OCI-LY1 (cell line): ENCODE results near the gene RBM44.

Experiments used
- H2AFZ ChIP-seq: fragments of 200-600 bp; sonication (generic), shearing (Covaris generic); 2 replicates; pipeline ENCODE4 v1.6.0; 2014; ENCODE audit warnings: antibody characterized with exemption, mild to moderate bottlenecking, low read length
- H3F3A ChIP-seq: fragments of 200-600 bp; sonication (generic), shearing (Covaris generic); 2 replicates; pipeline ENCODE4 v1.6.0; 2014; ENCODE audit warnings: mild to moderate bottlenecking, antibody characterized with exemption, low read length, moderate library complexity; ENCODE audit not compliant: insufficient read depth
- H3K27ac ChIP-seq: fragments of 200-600 bp; sonication (generic); 2 replicates; pipeline ENCODE4 v1.5.1; 2014; ENCODE audit warnings: low read length, mixed run types, mild to moderate bottlenecking, low read depth; ENCODE audit not compliant: poor library complexity, severe bottlenecking
- H3K27me3 ChIP-seq: fragments of 200-600 bp; sonication (generic); 2 replicates; pipeline ENCODE4 v1.6.0; 2014; ENCODE audit warnings: antibody characterized with exemption, mild to moderate bottlenecking, low read length, moderate library complexity; ENCODE audit not compliant: insufficient read depth
- H3K36me3 ChIP-seq: fragments of 200-600 bp; sonication (generic); 2 replicates; pipeline ENCODE4 v1.6.1; 2014; ENCODE audit warnings: mild to moderate bottlenecking, antibody characterized with exemption, low read length, moderate library complexity, mixed read lengths; ENCODE audit not compliant: insufficient read depth
- H3K4me1 ChIP-seq: fragments of 200-600 bp; sonication (generic); 2 replicates; pipeline ENCODE4 v1.5.1; 2014; ENCODE audit warnings: mild to moderate bottlenecking, low read length, moderate library complexity; ENCODE audit not compliant: insufficient read depth, severe bottlenecking
- H3K4me2 ChIP-seq: fragments of 200-600 bp; sonication (generic), shearing (Covaris generic); 2 replicates; pipeline ENCODE4 v1.6.1; 2014; ENCODE audit warnings: low read length
- H3K4me3 ChIP-seq: fragments of 200-600 bp; sonication (generic); 2 replicates; pipeline ENCODE4 v1.5.1; 2014; ENCODE audit warnings: low read length, low read depth, mild to moderate bottlenecking, mixed read lengths; ENCODE audit not compliant: poor library complexity, severe bottlenecking
- H3K79me2 ChIP-seq: fragments of 200-600 bp; shearing (Covaris generic); 2 replicates; pipeline ENCODE4 v1.6.1; 2016; ENCODE audit warnings: mixed run types, low read length, mixed read lengths; ENCODE audit not compliant: insufficient read depth
- H3K9ac ChIP-seq: fragments of 200-600 bp; sonication (generic), shearing (Covaris generic); 2 replicates; pipeline ENCODE4 v1.6.1; 2014; ENCODE audit warnings: mild to moderate bottlenecking, low read length, mixed read lengths
- H3K9me2 ChIP-seq: fragments of 200-600 bp; sonication (generic), shearing (Covaris generic); 2 replicates; pipeline ENCODE4 v1.6.1; 2014; ENCODE audit warnings: low read depth, mild to moderate bottlenecking, low read length, mixed read lengths
- H3K9me3 ChIP-seq: fragments of 200-600 bp; shearing (Covaris generic); 2 replicates; pipeline ENCODE4 v1.6.1; 2014; ENCODE audit warnings: low read length, mixed read lengths
- H4K20me1 ChIP-seq: fragments of 200-600 bp; sonication (generic), shearing (Covaris generic); 2 replicates; pipeline ENCODE4 v1.6.0; 2016; ENCODE audit warnings: mild to moderate bottlenecking, low read length; ENCODE audit not compliant: insufficient read depth
- CTCF ChIP-seq: fragments of 200-600 bp; sonication (generic), shearing (Covaris generic); IDR thresholded peaks from 2 replicates; pipeline ENCODE4 v1.5.1; 2017; ENCODE audit warnings: mild to moderate bottlenecking, antibody characterized with exemption, low read length, moderate library complexity, mixed read lengths
- EZH2 ChIP-seq: fragments of 200-600 bp; sonication (generic), shearing (Covaris generic); IDR thresholded peaks from 2 replicates; pipeline ENCODE4 v1.8.0; 2017; ENCODE audit warnings: borderline replicate concordance, mixed run types, mild to moderate bottlenecking, antibody characterized with exemption, low read length, moderate library complexity, mixed read lengths

The RBM44 gene

GRCh38 chr2:237874585-237875161, 76.1 kb downstream of the RBM44 start:
- Histone ChIP-seq H3K4me1 (no peaks in the 10 kb centered on the region), H3K79me2 (no peaks in the 10 kb centered on the region), H3K27me3 (no peaks in the 10 kb centered on the region), H3K9ac (no peak overlapping the region), H3K4me2 (no peak overlapping the region), H3F3A (no peaks in the 10 kb centered on the region), H3K27ac (no peak overlapping the region), H3K36me3 (no peaks in the 10 kb centered on the region), H3K9me3 (no peaks in the 10 kb centered on the region), H3K4me3 (no peak overlapping the region), H4K20me1 (no peaks in the 10 kb centered on the region), H3K9me2 (no peaks in the 10 kb centered on the region), H2AFZ (no peak overlapping the region)
- TF ChIP-seq EZH2 (no peak), CTCF (no peak)

GRCh38 chr2:237875256-237876060, 76.9 kb downstream of the RBM44 start:
- no peak overlapping the region for H2AFZ ChIP-seq
- no peak overlapping the region for H3K4me2 ChIP-seq
- H3F3A ChIP-seq = no peaks in the 10 kb centered on the region
- no peak overlapping the region for H3K4me3 ChIP-seq
- H3K79me2 ChIP-seq = no peaks in the 10 kb centered on the region
- no peaks in the 10 kb centered on the region for H3K9me3 ChIP-seq
- no peaks in the 10 kb centered on the region for H3K36me3 ChIP-seq
- H3K27me3 ChIP-seq = no peaks in the 10 kb centered on the region
- no peak overlapping the region for H3K9ac ChIP-seq
- H3K4me1 ChIP-seq = no peaks in the 10 kb centered on the region
- TF ChIP-seq CTCF (no peak), EZH2 (no peak)
- no peaks in the 10 kb centered on the region for H3K9me2 ChIP-seq
- no peaks in the 10 kb centered on the region for H4K20me1 ChIP-seq
- H3K27ac ChIP-seq = no peak overlapping the region

- no peaks in the 10 kb centered on the region for H3K36me3 ChIP-seq
- no peaks in the 10 kb centered on the region for H3K9me3 ChIP-seq
- H3K27ac ChIP-seq = no peak overlapping the region
- H3K4me1 ChIP-seq = no peaks in the 10 kb centered on the region
- H2AFZ ChIP-seq = no peak overlapping the region
- H3K27me3 ChIP-seq = no peaks in the 10 kb centered on the region
- H3K4me2 ChIP-seq = no peak overlapping the region
- H3K9me2 ChIP-seq = no peaks in the 10 kb centered on the region
- H4K20me1 ChIP-seq = no peaks in the 10 kb centered on the region
- no peaks in the 10 kb centered on the region for H3K79me2 ChIP-seq
- no peaks in the 10 kb centered on the region for H3F3A ChIP-seq
- TF ChIP-seq CTCF (no peak), EZH2 (no peak)
- no peak overlapping the region for H3K4me3 ChIP-seq
- H3K9ac ChIP-seq = no peak overlapping the region
Observed at GRCh38 chr2:237876061-237876526, 77.5 kb downstream of the RBM44 start.
